Measurements from ENCODE around the gene NIPAL1.
"Not testable (repeated sequence)": the region's sequence is repeated elsewhere in the genome, so short reads cannot be mapped to it uniquely, and the experiment has no call there.

Gene NIPAL1

GRCh38 chr4:48016141-48017107 is at the start of gene NIPAL1, which contains the start of gene CNGA1:
TSS of gene NIPAL1 (plus strand) at chr4:48016772. CDS start at chr4:48016840, 68 bp downstream.
TSS of gene CNGA1 (minus strand) at chr4:48016681. CDS start at chr4:47952689, 63,992 bp downstream.
- no peak for DNase-seq

- DNase-seq = no peak
These were observed 47.7 kb upstream of the NIPAL1 start for GRCh38 chr4:47968847-47969246.

GRCh38 chr4:47972181-47972580 is 44.4 kb upstream of the NIPAL1 start:
- DNase-seq = no peak

GRCh38 chr4:47972721-47973120 is 43.9 kb upstream of the NIPAL1 start:
- no peak for DNase-seq

GRCh38 chr4:47974566-47974965 is 42.0 kb upstream of the NIPAL1 start:
- no peak for DNase-seq

- no peak for DNase-seq
These were observed 26.4 kb upstream of the NIPAL1 start for GRCh38 chr4:47990145-47990544.

GRCh38 chr4:47992475-47992874 is 24.1 kb upstream of the NIPAL1 start:
- not testable (repeated sequence) for DNase-seq

- no peak for DNase-seq
These were observed 20.6 kb upstream of the NIPAL1 start for GRCh38 chr4:47996021-47996420.

GRCh38 chr4:48002267-48002666 is 14.3 kb upstream of the NIPAL1 start:
- DNase-seq = no peak

- DNase-seq = not testable (repeated sequence)
These were observed 13.0 kb upstream of the NIPAL1 start for GRCh38 chr4:48003568-48003967.

- DNase-seq = no peak
These were observed 10.8 kb upstream of the NIPAL1 start for GRCh38 chr4:48005781-48006180.

GRCh38 chr4:48008021-48008596 is 8.5 kb upstream of the NIPAL1 start:
- no peak for DNase-seq

- not testable (repeated sequence) for DNase-seq
These were observed 5.7 kb upstream of the NIPAL1 start for GRCh38 chr4:48010906-48011305.

- no peak for DNase-seq
These were observed 4.8 kb upstream of the NIPAL1 start for GRCh38 chr4:48011722-48012121.

GRCh38 chr4:48012824-48013223 is 3.7 kb upstream of the NIPAL1 start:
- DNase-seq = no peak

- DNase-seq = no peak
These were observed 1.4 kb upstream of the NIPAL1 start for GRCh38 chr4:48015216-48015615.

- no peak for DNase-seq
These were observed 894 bp upstream of the NIPAL1 start for GRCh38 chr4:48015678-48016077.

GRCh38 chr4:48017108-48017571 is 568 bp downstream of the NIPAL1 start:
- DNase-seq = no peak

GRCh38 chr4:48018112-48018511 is 1.5 kb downstream of the NIPAL1 start:
- no peak for DNase-seq

- no peak for DNase-seq
These were observed 4.5 kb downstream of the NIPAL1 start for GRCh38 chr4:48021100-48021499.

- no peak for DNase-seq
These were observed 5.7 kb downstream of the NIPAL1 start for GRCh38 chr4:48022192-48022799.

- DNase-seq = no peak
These were observed 8.0 kb downstream of the NIPAL1 start for GRCh38 chr4:48024522-48024921.

GRCh38 chr4:48025005-48025404 is 8.4 kb downstream of the NIPAL1 start:
- DNase-seq = no peak

GRCh38 chr4:48027653-48028052 is 11.1 kb downstream of the NIPAL1 start:
- DNase-seq = no peak

Data from NCI-H187 treated with DMSO at 0.1 percent for 48 hours (cell line).